IMR-90 (cell line): ENCODE results near the gene SLC26A6. TPM values are rescaled to one million over a fixed set of nuclear protein-coding genes. Genes with fewer than 3 reads are reported as not detected.

Experiments
- ATAC-seq: fragments of 200-7000 bp; cut with Tn5 transposase; 2 replicates; pipeline ENCODE4 v1.9.1; 2020; ENCODE audit warnings: low read depth, mild to moderate bottlenecking, moderate library complexity
- BruUV-seq: library from RNA; stranded (reverse); fragments of 400-500 nt; replicated peaks from 2 replicates; lab custom pipeline; 2021; lab: Mats Ljungman, UMichigan
- CTCF ChIA-PET: fragments of 300-600 bp; formaldehyde crosslinking; extraction: SDS; loops from one replicate; lab custom pipeline; 2021; ENCODE audit warnings: antibody characterized with exemption; lab: Yijun Ruan, JAX
- POLR2A ChIA-PET: fragments of 300-600 bp; sonication (Branson Sonifier 250); formaldehyde crosslinking; loops from one replicate; lab custom pipeline; 2022; ENCODE audit warnings: antibody characterized with exemption; ENCODE audit not compliant: unreplicated experiment; lab: Charles Lee
- DNase-seq: peaks from one replicate; pipeline ENCODE4 v3.0.0; 2013
- H2AFZ ChIP-seq: replicated peaks from 2 replicates; pipeline ENCODE3; 2013; ENCODE audit warnings: low read length, mild to moderate bottlenecking; ENCODE audit not compliant: poor library complexity
- H2AK5ac ChIP-seq: 2 replicates; pipeline ENCODE4 v1.6.1; 2013; ENCODE audit warnings: low read depth, low read length, inconsistent platforms
- H2AK9ac ChIP-seq: replicated peaks from 2 replicates; pipeline ENCODE3; 2013; ENCODE audit warnings: mild to moderate bottlenecking, low read depth, low read length, moderate library complexity; ENCODE audit not compliant: poor library complexity
- H2BK120ac ChIP-seq: 2 replicates; pipeline ENCODE4 v1.6.1; 2013; ENCODE audit warnings: low read depth, low read length, inconsistent platforms
- H2BK15ac ChIP-seq: 3 replicates; pipeline ENCODE4 v1.6.1; 2013; ENCODE audit warnings: low read depth, low read length, inconsistent platforms
- H2BK20ac ChIP-seq: 2 replicates; pipeline ENCODE4 v1.6.1; 2013; ENCODE audit warnings: low read depth, mild to moderate bottlenecking, inconsistent platforms, low read length, moderate library complexity
- H2BK5ac ChIP-seq: 2 replicates; pipeline ENCODE4 v1.6.1; 2013; ENCODE audit warnings: mild to moderate bottlenecking, low read depth, low read length, inconsistent platforms; ENCODE audit not compliant: poor library complexity, severe bottlenecking
- H3K14ac ChIP-seq: replicated peaks from 2 replicates; pipeline ENCODE4 v1.6.1; 2013; ENCODE audit warnings: low read depth, low read length, inconsistent platforms
- H3K18ac ChIP-seq: 2 replicates; pipeline ENCODE4 v1.6.1; 2013; ENCODE audit warnings: low read depth, low read length, control low read depth
- H3K23ac ChIP-seq: 2 replicates; pipeline ENCODE4 v1.6.1; 2013; ENCODE audit warnings: low read depth, low read length, inconsistent platforms
- H3K27ac ChIP-seq: 2 replicates; pipeline ENCODE4 v1.5.1; 2013; ENCODE audit warnings: mild to moderate bottlenecking, control low read depth, low read length; ENCODE audit not compliant: insufficient read depth
- H3K27me3 ChIP-seq: 2 replicates; pipeline ENCODE4 v1.6.1; 2013; ENCODE audit warnings: low read length; ENCODE audit not compliant: control insufficient read depth, insufficient read depth
- H3K36me3 ChIP-seq: 2 replicates; pipeline ENCODE4 v1.6.1; 2013; ENCODE audit warnings: low read length, mixed read lengths; ENCODE audit not compliant: control insufficient read depth, insufficient read depth
- H3K4ac ChIP-seq: 2 replicates; pipeline ENCODE4 v1.6.1; 2013; ENCODE audit warnings: low read depth, low read length, inconsistent platforms
- H3K4me1 ChIP-seq: 2 replicates; pipeline ENCODE4 v1.6.1; 2013; ENCODE audit warnings: low read length, mixed read lengths; ENCODE audit not compliant: control insufficient read depth, insufficient read depth
- H3K4me2 ChIP-seq: 2 replicates; pipeline ENCODE4 v1.6.1; 2013; ENCODE audit warnings: low read depth, mild to moderate bottlenecking, control low read depth, low read length, moderate library complexity
- H3K4me3 ChIP-seq: 2 replicates; pipeline ENCODE4 v1.5.1; 2013; ENCODE audit warnings: low read depth, mild to moderate bottlenecking, control low read depth, low read length, moderate library complexity; ENCODE audit not compliant: insufficient read depth
- H3K56ac ChIP-seq: 2 replicates; pipeline ENCODE4 v1.6.1; 2013; ENCODE audit warnings: low read length, inconsistent platforms; ENCODE audit not compliant: insufficient read depth; ENCODE audit errors: extremely low read depth
- H3K79me1 ChIP-seq, 2 experiments: 2 replicates each; pipeline ENCODE4 v1.6.1; 2013; ENCODE audit warnings: low read length in 2 of 2, inconsistent platforms in 1 of 2, low read depth in 1 of 2
- H3K9ac ChIP-seq: 2 replicates; pipeline ENCODE4 v1.6.1; 2013; ENCODE audit warnings: low read depth, low read length, control low read depth
- H3K9me1 ChIP-seq: 2 replicates; pipeline ENCODE4 v1.6.1; 2013; ENCODE audit warnings: low read length, inconsistent platforms; ENCODE audit not compliant: insufficient read depth
- H3K9me3 ChIP-seq: 2 replicates; pipeline ENCODE4 v1.6.1; 2013; ENCODE audit warnings: low read length; ENCODE audit not compliant: control insufficient read depth, insufficient read depth
- H4K20me1 ChIP-seq: 2 replicates; pipeline ENCODE4 v1.6.1; 2013; ENCODE audit warnings: low read length, inconsistent platforms; ENCODE audit not compliant: insufficient read depth
- H4K5ac ChIP-seq: 2 replicates; pipeline ENCODE4 v1.6.1; 2013; ENCODE audit warnings: mild to moderate bottlenecking, low read depth, low read length, control low read depth
- H4K8ac ChIP-seq, 2 experiments: 2 replicates each; pipeline ENCODE4 v1.6.1; 2013; ENCODE audit warnings: low read depth in 2 of 2, low read length in 2 of 2, control low read depth in 1 of 2, inconsistent platforms in 1 of 2
- H4K91ac ChIP-seq: 2 replicates; pipeline ENCODE4 v1.6.1; 2013; ENCODE audit warnings: low read depth, low read length, inconsistent platforms; ENCODE audit not compliant: insufficient read depth
- CHD1 ChIP-seq: IDR thresholded peaks from 2 replicates; pipeline ENCODE4 v1.6.1; 2012; ENCODE audit warnings: low read depth, low read length, improper control_type of control experiment
- FOS ChIP-seq: fragments of 150-350 bp; IDR thresholded peaks from 2 replicates; pipeline ENCODE4 v1.6.1; 2016; ENCODE audit warnings: low read depth, low read length
- MAZ ChIP-seq: IDR thresholded peaks from 2 replicates; pipeline ENCODE4 v1.6.1; 2012; ENCODE audit warnings: low read depth, mild to moderate bottlenecking, low read length, improper control_type of control experiment, moderate library complexity, borderline replicate concordance
- NFE2L2 ChIP-seq: fragments of 150-350 bp; IDR thresholded peaks from 2 replicates; pipeline ENCODE4 v1.6.1; 2016; ENCODE audit warnings: low read depth, mild to moderate bottlenecking, low read length
- RCOR1 ChIP-seq: IDR thresholded peaks from 2 replicates; pipeline ENCODE4 v1.6.1; 2012; ENCODE audit warnings: mild to moderate bottlenecking, low read length, improper control_type of control experiment; ENCODE audit not compliant: insufficient replicate concordance
- SMC3 ChIP-seq: fragments of 150-350 bp; IDR thresholded peaks from 2 replicates; pipeline ENCODE4 v1.6.1; 2016; ENCODE audit warnings: low read depth, mild to moderate bottlenecking, antibody characterized with exemption, low read length, moderate library complexity
- WGBS, 2 experiments: methylation state at CpG; one replicate each; pipeline versions ENCODE4 v1.1.5 to v1.1.7; 2013; ENCODE audit warnings: missing lambda C conversion rate in 2 of 2; ENCODE audit not compliant: insufficient read length in 1 of 2; ENCODE audit errors: extremely low coverage in 2 of 2; 5-methylcytosine and 5-hydroxymethylcytosine counted together
- dilution Hi-C: fragments of 300-500 bp; cut with HindIII; formaldehyde crosslinking; loops from one replicate; pipeline ENCODE4 v1.14.3; 2018; ENCODE audit warnings: low sequenced_read_pairs; ENCODE audit not compliant: unreplicated experiment
- in situ Hi-C: fragments of 300-500 bp; cut with MboI; formaldehyde crosslinking; loops from 3 replicates; pipeline ENCODE4 v1.14.3; 2019; ENCODE audit warnings: low sequenced_read_pairs, inconsistent platforms, mixed read lengths
- intact Hi-C: fragments of 100-400 bp; cut with micrococcal nuclease; formaldehyde crosslinking; loops from 2 replicates; pipeline ENCODE4 v1.10.0; 2022
- polyA plus RNA-seq, 3 experiments: library from polyadenylated mRNA; depleted of rRNA; stranded (reverse); fragments of >200 nt; gene quantifications; 2 replicates each; pipeline ENCODE4 v1.2.3, GENCODE V29; 2012; ENCODE audit warnings: low replicate concordance in 1 of 3
- total RNA-seq: library from RNA; depleted of rRNA; stranded (reverse); fragments of >200 nt; gene quantifications from 2 replicates; pipeline ENCODE4 v1.2.3, GENCODE V29; 2012
- TF ChIP-seq, protein P1 (sequence below): conservative IDR thresholded peaks from 2 replicates; pipeline ENCODE4 v1.5.1; 2012; ENCODE audit warnings: mild to moderate bottlenecking, low read depth, low read length, improper control_type of control experiment

Gene SLC26A6
- total and polyA plus RNA-seq, 2 of the 4 experiments (the other 2 are of a cell fraction): 11.8 to 34.3 TPM

- Histone ChIP-seq H4K20me1 (peaks cover 44% of the 10 kb centered on the region), H3K4me2 (peak overlapping the region; percentile 97), H2BK5ac (peak overlapping the region; percentile 70), H2AK5ac (peak overlapping the region; percentile 90), H2AFZ (peak overlapping the region; percentile 100), H2BK20ac (no peak overlapping the region), H3K79me1 (peaks cover 42 to 68% of the 10 kb centered on the region in 2 experiments; a peak in 3 of 4 replicates), H3K36me3 (peaks cover 44% of the 10 kb centered on the region), H3K23ac (peak overlapping the region; percentile 95; the same call in 1 of the 2 replicates), H3K9me1 (peaks cover 11% of the 10 kb centered on the region), H3K9me3 (no peaks in the 10 kb centered on the region), H4K5ac (0 out of 2 replicates have a peak overlapping the region, but pooled peaks have one; percentile 46), H2BK15ac (no peak overlapping the region; the same call in 1 of the 3 replicates), H2AK9ac (peak overlapping the region; percentile 99), H3K4me3 (peak overlapping the region; percentile 83), H3K4ac (peak overlapping the region; percentile 82), H3K14ac (peak overlapping the region; percentile 97), H3K27me3 (no peaks in the 10 kb centered on the region), H2BK120ac (no peak overlapping the region; the same call in 1 of the 2 replicates), H3K18ac (peak overlapping the region; percentile 44), H3K27ac (peak overlapping the region; percentile 79), H3K56ac (peak overlapping the region; percentile 47; the same call in 1 of the 2 replicates), H4K8ac (peak overlapping the region; percentile 30 to 63; a peak in 2 of 4 replicates), H3K9ac (peak overlapping the region; percentile 84), H3K4me1 (peaks cover 18% of the 10 kb centered on the region), H4K91ac (peak overlapping the region; percentile 90)
- ChIA-PET CTCF (interaction anchor here (0.5 to 2.2 kb wide), 11 partner anchors 11 to 74 kb away, joined by 3 to 6 read pairs (median 3); partner anchors contain the start of gene UCN2), POLR2A (interaction anchor here (0.5 to 0.6 kb wide), 2 partner anchors 16 to 17 kb away, joined by 4 to 7 read pairs; no protein-coding TSS in a partner anchor)
- no TSS peak for BruUV-seq
- TF ChIP-seq MAZ: no peak
- no peak for TF ChIP-seq SMC3
- TF ChIP-seq, protein P1, sequence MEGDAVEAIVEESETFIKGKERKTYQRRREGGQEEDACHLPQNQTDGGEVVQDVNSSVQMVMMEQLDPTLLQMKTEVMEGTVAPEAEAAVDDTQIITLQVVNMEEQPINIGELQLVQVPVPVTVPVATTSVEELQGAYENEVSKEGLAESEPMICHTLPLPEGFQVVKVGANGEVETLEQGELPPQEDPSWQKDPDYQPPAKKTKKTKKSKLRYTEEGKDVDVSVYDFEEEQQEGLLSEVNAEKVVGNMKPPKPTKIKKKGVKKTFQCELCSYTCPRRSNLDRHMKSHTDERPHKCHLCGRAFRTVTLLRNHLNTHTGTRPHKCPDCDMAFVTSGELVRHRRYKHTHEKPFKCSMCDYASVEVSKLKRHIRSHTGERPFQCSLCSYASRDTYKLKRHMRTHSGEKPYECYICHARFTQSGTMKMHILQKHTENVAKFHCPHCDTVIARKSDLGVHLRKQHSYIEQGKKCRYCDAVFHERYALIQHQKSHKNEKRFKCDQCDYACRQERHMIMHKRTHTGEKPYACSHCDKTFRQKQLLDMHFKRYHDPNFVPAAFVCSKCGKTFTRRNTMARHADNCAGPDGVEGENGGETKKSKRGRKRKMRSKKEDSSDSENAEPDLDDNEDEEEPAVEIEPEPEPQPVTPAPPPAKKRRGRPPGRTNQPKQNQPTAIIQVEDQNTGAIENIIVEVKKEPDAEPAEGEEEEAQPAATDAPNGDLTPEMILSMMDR: no peak
- TF ChIP-seq NFE2L2: no peak
- no peak for TF ChIP-seq RCOR1
- 0 out of 2 replicates have a peak, but pooled peaks have one; percentile 4 for TF ChIP-seq FOS
- no peak for TF ChIP-seq CHD1
- intact Hi-C loops (loop anchor here (1.0 to 10.0 kb wide), 8 partner anchors 16 to 190 kb away; partner anchors contain the start of genes ATRIP, CCDC51, NCKIPSD and PFKFB4), dilution Hi-C loops (no loop called here), in situ Hi-C loops (no loop called here)
- 0% methylated on average over 25 of the region's 30 CpGs; no CpG with 5 or more reads in 1 of the 2 experiments for WGBS, 2 experiments
- peak; percentile 51 for DNase-seq
- peak; percentile 65 for ATAC-seq
Measured at GRCh38 chr3:48634661-48635221, 520 bp downstream of the SLC26A6 start.
